ENCODE results near the gene MROH2A. TPM values are rescaled to one million over a fixed set of nuclear protein-coding genes. Genes with fewer than 3 reads are reported as not detected.

Gene MROH2A
- total RNA-seq, 4 donors from 2014 or later, result not detected

- no peak for TF ChIP-seq CTCF (IDR thresholded peaks at IDR 0.05; ENCODE audit: low read depth)
These were observed 44.9 kb downstream of the MROH2A start for GRCh38 chr2:233822781-233823730.

- no peak for TF ChIP-seq CTCF (IDR thresholded peaks at IDR 0.05; ENCODE audit: low read depth)
These were observed 45.6 kb downstream of the MROH2A start for GRCh38 chr2:233823731-233824121.

- TF ChIP-seq CTCF (IDR thresholded peaks at IDR 0.05; ENCODE audit: low read depth), result no peak
These were observed 46.2 kb downstream of the MROH2A start for GRCh38 chr2:233824373-233824772.

GRCh38 chr2:233828546-233829192 is 50.5 kb downstream of the MROH2A start:
- no peak for TF ChIP-seq CTCF (IDR thresholded peaks at IDR 0.05; ENCODE audit: low read depth)

- no peak for TF ChIP-seq CTCF (IDR thresholded peaks at IDR 0.05; ENCODE audit: low read depth)
These were observed 51.3 kb downstream of the MROH2A start for GRCh38 chr2:233829193-233830110.

DNA sequence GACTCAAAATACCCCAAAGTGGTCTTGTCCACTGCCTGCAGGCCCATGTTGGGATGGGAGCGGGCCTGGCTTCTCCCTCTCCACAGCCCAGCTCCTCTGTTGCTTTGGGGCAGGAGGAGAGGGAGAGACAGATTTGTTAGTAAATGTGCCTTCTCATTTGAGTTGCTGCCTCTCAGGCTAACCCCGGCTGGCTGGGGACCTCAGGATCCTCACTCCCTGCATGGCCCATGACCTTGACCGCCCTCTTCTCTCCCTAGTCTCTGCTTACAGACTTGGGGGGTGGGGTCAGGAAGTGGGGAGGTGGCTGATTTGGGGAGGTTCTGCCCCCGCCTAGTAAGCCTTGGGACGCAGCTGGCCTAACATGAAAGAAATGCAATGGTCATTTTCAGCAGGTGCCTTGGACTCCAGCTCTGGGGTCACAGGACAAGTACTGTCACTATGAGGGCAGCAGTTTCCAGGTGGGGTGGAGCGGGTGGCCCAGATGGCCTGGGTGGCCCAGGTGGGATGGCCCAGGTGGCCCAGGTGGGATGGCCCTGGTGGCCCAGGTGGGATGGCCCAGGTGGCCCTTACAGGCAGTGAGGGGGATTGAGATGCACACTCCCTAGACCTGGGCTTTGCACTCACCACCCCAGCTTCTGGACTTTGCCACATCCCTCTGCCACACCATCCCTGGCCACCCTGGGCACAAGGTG is 52.1 kb downstream of the MROH2A start:
- TF ChIP-seq CTCF (IDR thresholded peaks at IDR 0.05; ENCODE audit: low read depth), result no peak
